Measurements from ENCODE around the gene CPB1. TPM values are rescaled to one million over a fixed set of nuclear protein-coding genes. Genes with fewer than 3 reads are reported as not detected.

The CPB1 gene
- total and polyA plus RNA-seq, 7 donors = 0.59 to 6.2 (median 1.6) TPM; not detected in 1

- TF ChIP-seq CTCF (IDR thresholded peaks at IDR 0.05) = no peak
- 72 to 80% (median 77%) methylated on average over 4 of the region's 4 CpGs for WGBS, 3 donors
- ATAC-seq (no peak), DNase-seq (no peak)
- Histone ChIP-seq H3K4me1 (no peaks in the 10 kb centered on the region), H3K27ac (no peak overlapping the region), H3K36me3 (ENCODE audit: insufficient read depth in 1 of 2, low read depth in 1 of 2) (no peaks in the 10 kb centered on the region), H3K4me3 (no peak overlapping the region), H3K9me3 (no peaks in the 10 kb centered on the region), H3K27me3 (ENCODE audit: insufficient read depth in 3 of 3, low read length in 2 of 3) (no peaks in the 10 kb centered on the region)
- intact Hi-C loops (cut with DNase I) = no loop called here
These were observed 12.8 kb downstream of the CPB1 start for GRCh38 chr3:148840451-148840850.

GRCh38 chr3:148845756-148846395 is 18.3 kb downstream of the CPB1 start:
- no peak for TF ChIP-seq CTCF (IDR thresholded peaks at IDR 0.05)
- DNase-seq (no peak), ATAC-seq (no peak)
- WGBS, 3 donors = 52 to 64% (median 54%) methylated on average over 2 of the region's 2 CpGs
- H3K4me3 ChIP-seq = no peak overlapping the region
- no peak overlapping the region for H3K27ac ChIP-seq
- intact Hi-C loops (cut with DNase I) = no loop called here
- H3K27me3 ChIP-seq (ENCODE audit: insufficient read depth in 3 of 3, low read length in 2 of 3) = no peaks in the 10 kb centered on the region
- H3K9me3 ChIP-seq = no peaks in the 10 kb centered on the region
- no peaks in the 10 kb centered on the region for H3K36me3 ChIP-seq (ENCODE audit: insufficient read depth in 1 of 2, low read depth in 1 of 2)
- no peaks in the 10 kb centered on the region for H3K4me1 ChIP-seq

- Histone ChIP-seq H3K27ac (no peak overlapping the region), H3K36me3 (ENCODE audit: insufficient read depth in 1 of 2, low read depth in 1 of 2) (no peaks in the 10 kb centered on the region), H3K4me1 (no peaks in the 10 kb centered on the region), H3K27me3 (ENCODE audit: insufficient read depth in 3 of 3, low read length in 2 of 3) (no peaks in the 10 kb centered on the region), H3K9me3 (no peaks in the 10 kb centered on the region), H3K4me3 (no peak overlapping the region)
- intact Hi-C loops (cut with DNase I) = no loop called here
- no peak for TF ChIP-seq CTCF (IDR thresholded peaks at IDR 0.05)
- no peak for DNase-seq
- no peak for ATAC-seq
- 28 to 83% (median 59%) methylated on average over 1 of the region's 1 CpG for WGBS, 3 donors
These were observed 19.7 kb downstream of the CPB1 start for GRCh38 chr3:148847351-148847750.

- no peak for TF ChIP-seq CTCF (IDR thresholded peaks at IDR 0.05)
- no peak for ATAC-seq
- no peaks in the 10 kb centered on the region for H3K9me3 ChIP-seq
These were observed 20.8 kb downstream of the CPB1 start for GRCh38 chr3:148848410-148848809.

More at GRCh38 chr3:148848410-148848809, 20.8 kb downstream of the CPB1 start:
- Histone ChIP-seq H3K27ac (no peak overlapping the region), H3K27me3 (ENCODE audit: insufficient read depth in 3 of 3, low read length in 2 of 3) (no peaks in the 10 kb centered on the region), H3K36me3 (ENCODE audit: insufficient read depth in 1 of 2, low read depth in 1 of 2) (no peaks in the 10 kb centered on the region), H3K4me3 (no peak overlapping the region), H3K4me1 (no peaks in the 10 kb centered on the region)
- DNase-seq = no peak
- intact Hi-C loops (cut with DNase I) = no loop called here
- WGBS, 3 donors = 86 to 98% (median 95%) methylated on average over 1 of the region's 1 CpG

Data from psoas muscle (tissue), 8 donors.